Measurements from ENCODE around the gene ZNF148.

Gene ZNF148

DNA sequence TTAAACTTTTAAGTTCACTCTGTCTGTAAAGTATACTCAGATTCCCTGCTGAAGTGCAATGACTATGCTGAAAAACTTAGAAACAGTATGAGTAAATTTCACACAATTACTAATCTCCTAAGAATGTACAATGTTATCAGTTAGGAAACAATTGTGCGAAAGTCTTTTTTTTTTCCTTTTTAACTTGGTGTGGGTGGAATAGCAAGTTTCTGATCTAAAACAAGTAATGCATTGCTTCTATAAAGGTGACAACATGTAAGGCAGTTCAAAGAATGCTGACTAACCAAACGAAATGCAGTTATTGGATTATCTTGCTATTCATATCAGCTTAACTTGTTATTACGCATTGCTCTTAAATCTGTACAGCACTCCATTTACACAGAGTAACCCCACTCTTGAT is 143.2 kb downstream of the ZNF148 start:
- TF ChIP-seq, protein P1, sequence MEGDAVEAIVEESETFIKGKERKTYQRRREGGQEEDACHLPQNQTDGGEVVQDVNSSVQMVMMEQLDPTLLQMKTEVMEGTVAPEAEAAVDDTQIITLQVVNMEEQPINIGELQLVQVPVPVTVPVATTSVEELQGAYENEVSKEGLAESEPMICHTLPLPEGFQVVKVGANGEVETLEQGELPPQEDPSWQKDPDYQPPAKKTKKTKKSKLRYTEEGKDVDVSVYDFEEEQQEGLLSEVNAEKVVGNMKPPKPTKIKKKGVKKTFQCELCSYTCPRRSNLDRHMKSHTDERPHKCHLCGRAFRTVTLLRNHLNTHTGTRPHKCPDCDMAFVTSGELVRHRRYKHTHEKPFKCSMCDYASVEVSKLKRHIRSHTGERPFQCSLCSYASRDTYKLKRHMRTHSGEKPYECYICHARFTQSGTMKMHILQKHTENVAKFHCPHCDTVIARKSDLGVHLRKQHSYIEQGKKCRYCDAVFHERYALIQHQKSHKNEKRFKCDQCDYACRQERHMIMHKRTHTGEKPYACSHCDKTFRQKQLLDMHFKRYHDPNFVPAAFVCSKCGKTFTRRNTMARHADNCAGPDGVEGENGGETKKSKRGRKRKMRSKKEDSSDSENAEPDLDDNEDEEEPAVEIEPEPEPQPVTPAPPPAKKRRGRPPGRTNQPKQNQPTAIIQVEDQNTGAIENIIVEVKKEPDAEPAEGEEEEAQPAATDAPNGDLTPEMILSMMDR (IDR thresholded peaks at IDR 0.05), result no peak

DNA sequence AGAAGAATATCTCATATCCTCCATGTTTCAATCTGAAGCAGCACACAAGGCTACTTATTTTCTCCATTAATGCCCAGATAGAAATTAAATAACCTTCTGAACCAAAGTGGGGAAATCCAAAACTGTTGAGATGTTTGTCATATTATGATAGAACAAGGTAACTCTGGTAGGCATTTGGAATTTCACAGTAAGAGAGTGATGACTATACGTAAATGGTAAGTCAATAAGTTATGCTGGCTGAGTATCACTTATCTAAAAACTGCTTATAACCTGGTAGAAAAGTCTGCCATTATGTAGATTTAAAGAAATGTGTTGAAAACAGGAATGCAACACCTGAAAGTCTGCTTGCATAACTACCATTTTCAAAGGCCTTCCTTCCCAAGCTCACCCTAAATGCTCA is 145.4 kb downstream of the ZNF148 start:
- TF ChIP-seq, protein P1 (IDR thresholded peaks at IDR 0.05), result no peak

DNA sequence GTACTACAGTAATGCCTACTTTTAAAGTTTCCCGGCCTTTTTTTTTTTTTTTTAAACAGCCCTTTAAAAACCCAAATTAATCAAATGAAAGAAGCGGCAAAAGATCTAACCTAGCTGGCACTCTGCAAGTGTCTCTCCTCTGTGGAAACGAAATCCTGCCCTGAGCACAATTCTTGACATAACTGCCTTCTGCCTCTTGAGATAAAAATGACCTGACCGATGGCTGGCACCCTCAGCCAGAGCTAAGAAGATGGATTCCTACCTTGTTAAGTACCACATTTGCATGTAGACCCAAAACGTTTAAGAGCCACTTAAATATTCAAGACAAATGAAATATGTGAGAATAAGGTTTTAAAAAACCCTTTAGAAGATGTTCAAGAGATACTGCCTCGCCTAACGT is 146.0 kb downstream of the ZNF148 start:
- TF ChIP-seq, protein P1 (IDR thresholded peaks at IDR 0.05), result no peak

DNA sequence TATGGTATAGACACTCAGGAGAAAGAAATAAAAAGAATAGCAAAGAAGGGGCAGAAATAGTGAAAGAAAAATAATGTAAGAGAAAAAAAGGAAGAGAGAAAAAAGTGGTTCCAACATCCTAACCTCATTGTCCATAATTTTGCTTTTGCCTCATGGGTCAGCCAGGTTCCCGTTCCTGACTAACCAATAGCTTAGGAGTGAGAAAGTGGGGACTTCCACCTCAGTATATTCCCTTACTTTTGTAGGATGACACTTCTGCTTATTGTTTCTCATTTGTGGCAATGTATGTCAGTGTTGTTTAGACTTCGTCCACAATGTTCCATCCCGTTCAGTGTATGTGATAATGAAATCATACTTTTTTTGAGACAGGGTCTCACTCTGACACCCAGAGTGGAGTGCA is 153.3 kb downstream of the ZNF148 start:
- TF ChIP-seq, protein P1 (IDR thresholded peaks at IDR 0.05), result no peak

DNA sequence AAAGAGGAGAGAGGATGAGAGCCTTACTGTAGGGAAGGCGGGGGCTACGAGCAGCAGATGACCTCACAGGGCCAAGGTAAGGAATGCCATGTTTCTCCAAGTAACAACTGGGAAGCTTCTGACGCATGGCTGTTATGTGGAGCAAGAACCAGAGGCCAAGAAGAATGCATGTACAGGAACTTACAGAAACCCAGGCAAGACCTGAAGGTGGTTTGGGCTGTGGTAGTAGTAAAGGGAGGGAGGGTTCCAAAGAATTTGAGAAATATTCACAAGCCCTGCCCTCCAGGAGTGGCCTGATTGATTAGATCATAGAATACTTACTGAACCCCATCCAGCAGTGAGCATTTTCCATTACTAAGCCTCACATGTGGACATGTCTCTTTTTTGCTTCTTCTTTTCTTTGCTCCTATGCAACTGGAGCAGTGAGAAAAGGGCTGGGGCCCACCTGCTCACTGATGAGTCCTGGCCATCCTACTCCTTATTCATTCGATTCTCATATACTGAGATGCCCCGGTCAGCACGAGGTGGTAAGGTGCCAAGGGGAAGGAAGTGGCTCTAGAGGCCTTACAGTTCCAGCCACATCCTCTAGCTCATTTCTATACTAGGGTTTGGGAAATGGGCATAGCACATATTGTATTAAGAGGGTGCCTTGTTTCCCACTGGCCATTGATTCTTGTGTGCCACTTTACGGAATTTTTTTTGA is 154.2 kb downstream of the ZNF148 start:
- TF ChIP-seq, protein P1 (IDR thresholded peaks at IDR 0.05), result no peak

DNA sequence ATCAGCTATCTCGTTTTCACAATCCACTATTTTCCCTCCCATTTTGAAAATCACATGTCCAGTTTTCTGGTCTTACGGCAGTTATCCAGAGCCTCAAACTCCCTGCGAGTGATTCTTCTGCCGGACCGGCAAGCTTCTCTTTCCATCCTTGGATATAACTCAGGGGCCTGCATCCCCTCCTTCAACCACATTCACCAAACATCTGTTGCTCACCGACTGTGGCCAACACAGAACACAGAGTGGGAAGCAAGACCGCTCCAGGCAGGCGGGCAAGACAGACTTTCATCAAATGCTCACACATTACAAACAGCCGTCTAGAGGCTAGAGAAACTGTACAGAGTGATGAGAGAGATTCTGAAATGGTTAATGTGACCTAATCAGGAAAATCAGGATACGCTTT is 154.9 kb downstream of the ZNF148 start:
- TF ChIP-seq, protein P1 (IDR thresholded peaks at IDR 0.05), result no peak

DNA sequence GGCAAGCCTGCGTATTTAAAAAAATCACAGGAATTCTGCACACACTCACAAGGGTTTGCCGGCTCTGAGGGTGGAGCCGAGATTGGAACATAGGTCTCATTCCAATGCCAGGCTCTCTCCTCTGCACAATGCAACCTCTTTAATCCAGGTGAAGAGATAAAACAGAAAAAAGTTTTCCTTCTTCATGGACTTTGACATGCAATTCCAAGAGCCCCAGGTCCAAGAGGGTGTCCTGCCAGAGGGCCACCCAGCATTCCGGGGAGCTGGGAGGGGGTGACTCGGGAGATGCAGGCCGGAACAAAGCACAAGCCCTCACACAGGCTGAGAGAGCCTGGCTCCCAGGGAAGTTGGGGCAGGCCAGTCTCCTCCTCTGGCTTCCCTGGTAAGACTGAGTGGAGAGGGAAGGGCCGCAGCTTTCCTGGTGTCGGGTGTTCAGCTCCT is 155.8 kb downstream of the ZNF148 start:
- TF ChIP-seq, protein P1 (IDR thresholded peaks at IDR 0.05), result no peak

DNA sequence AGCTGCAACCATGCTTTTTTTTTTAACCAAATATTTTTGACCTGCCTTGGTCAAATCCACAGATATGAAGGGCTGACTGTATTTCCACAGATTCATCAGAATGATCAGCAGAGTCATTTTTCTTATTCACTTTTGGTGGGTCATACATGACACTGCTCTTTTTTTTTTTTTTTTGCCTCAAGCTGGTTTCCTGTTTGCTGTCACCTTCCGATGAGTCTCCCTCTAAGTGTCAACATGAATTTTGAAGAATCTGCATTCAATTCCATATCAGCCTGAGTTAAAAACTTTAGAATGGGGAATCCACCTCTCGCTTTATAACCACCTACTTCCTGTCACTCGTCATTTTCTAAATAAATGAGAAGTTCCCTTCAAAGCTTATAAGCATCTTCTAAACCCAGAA is 160.4 kb downstream of the ZNF148 start:
- TF ChIP-seq, protein P1 (IDR thresholded peaks at IDR 0.05), result no peak

Data from LNCAP (cell line).